HFF-Myc (cell line): ENCODE measurements around the gene SMIM20.
"Not testable (repeated sequence)": the region's sequence is repeated elsewhere in the genome, so short reads cannot be mapped to it uniquely, and the experiment has no call there.

Experiments
- DNase-seq: peaks from one replicate; pipeline ENCODE4 v3.0.0-alpha.2; 2011; ENCODE audit warnings: low read depth; ENCODE audit errors: extremely low read depth
- H3K4me3 ChIP-seq: replicated peaks from 2 replicates; pipeline ENCODE4 v1.5.1; 2011; ENCODE audit warnings: low read depth, mild to moderate bottlenecking, control low read depth, low read length
- CTCF ChIP-seq: IDR thresholded peaks from 2 replicates; pipeline ENCODE4 v1.5.1; 2012; ENCODE audit warnings: mild to moderate bottlenecking, low read depth, low read length, control low read depth; ENCODE audit errors: missing control alignments

The SMIM20 gene

GRCh38 chr4:25913851-25914669 is at the start of gene SMIM20:
Gene SMIM20, plus strand, starts transcription at chr4:25914220. Its CDS starts 94 bp downstream, at chr4:25914314.
- no peak for TF ChIP-seq CTCF
- H3K4me3 ChIP-seq, result peak within 1 kb of the TSS; percentile 83
- DNase-seq, result peak; percentile 51

- H3K4me3 ChIP-seq, result no peak overlapping the region
- TF ChIP-seq CTCF, result no peak
- no peak for DNase-seq
These were observed 48.4 kb upstream of the SMIM20 start for GRCh38 chr4:25865586-25865985.

GRCh38 chr4:25866401-25866800 is 47.6 kb upstream of the SMIM20 start:
- H3K4me3 ChIP-seq, DNase-seq: not testable (repeated sequence)

- no peak overlapping the region for H3K4me3 ChIP-seq
- no peak for TF ChIP-seq CTCF
- no peak for DNase-seq
These were observed 46.2 kb upstream of the SMIM20 start for GRCh38 chr4:25867781-25868294.

GRCh38 chr4:25870081-25870480 is 43.9 kb upstream of the SMIM20 start:
- H3K4me3 ChIP-seq, result no peak overlapping the region
- no peak for DNase-seq

GRCh38 chr4:25872851-25873631 is 41.0 kb upstream of the SMIM20 start:
- TF ChIP-seq CTCF, result no peak
- DNase-seq, result no peak
- no peak overlapping the region for H3K4me3 ChIP-seq

More at GRCh38 chr4:25870081-25870480, 43.9 kb upstream of the SMIM20 start:
- no peak for TF ChIP-seq CTCF

GRCh38 chr4:25873632-25874129 is 40.3 kb upstream of the SMIM20 start:
- TF ChIP-seq CTCF, result no peak
- no peak for DNase-seq
- H3K4me3 ChIP-seq, result no peak overlapping the region
